Neural cell (in vitro differentiated cells): ENCODE data around the gene BARHL2.

ENCODE experiments used
- CTCF ChIP-seq: fragments of 450-650 bp; IDR thresholded peaks from 2 replicates; pipeline ENCODE4 v1.5.1; 2014; ENCODE audit warnings: antibody characterized with exemption, mild to moderate bottlenecking, moderate library complexity; ENCODE audit not compliant: poor library complexity, severe bottlenecking
- EP300 ChIP-seq: fragments of 450-650 bp; conservative IDR thresholded peaks from 2 replicates; pipeline ENCODE4 v1.6.1; 2014; ENCODE audit warnings: antibody characterized with exemption, mild to moderate bottlenecking, moderate library complexity; ENCODE audit not compliant: poor library complexity, severe bottlenecking
- EZH2 ChIP-seq: fragments of 200-600, 300-800 bp; shearing (Covaris generic), sonication (generic); IDR thresholded peaks from 2 replicates; pipeline ENCODE4 v1.6.1; 2014; ENCODE audit warnings: antibody characterized with exemption, low read length, borderline replicate concordance, mild to moderate bottlenecking; ENCODE audit not compliant: insufficient read depth, poor library complexity, severe bottlenecking
- TAF1 ChIP-seq: IDR thresholded peaks from 2 replicates; pipeline ENCODE4 v1.6.1; 2012; ENCODE audit warnings: low read depth

DNA sequence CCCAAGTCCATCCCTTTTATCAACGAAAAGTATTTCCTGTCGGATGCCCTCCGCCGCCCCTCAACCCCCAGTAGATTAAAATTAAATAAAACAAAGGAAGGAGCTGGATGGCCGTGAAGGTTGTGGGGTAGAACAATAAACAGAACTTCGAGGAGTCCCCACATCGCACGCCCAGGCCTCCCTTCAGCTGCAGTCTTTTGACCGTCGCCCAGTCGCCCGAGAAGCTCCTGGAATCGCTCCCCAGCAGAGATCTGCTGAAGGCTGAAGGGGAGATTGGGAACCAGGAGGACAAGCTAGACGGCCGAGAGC lies 905 bp downstream of the BARHL2 start:
- TF ChIP-seq CTCF = no peak
- no peak for TF ChIP-seq TAF1
- TF ChIP-seq EP300 = no peak
- TF ChIP-seq EZH2 = peak; percentile 66
